ENCODE data around the gene MINDY4B. TPM values are rescaled to one million over a fixed set of nuclear protein-coding genes. Genes with fewer than 3 reads are reported as not detected.

The MINDY4B gene
- total RNA-seq (not detected), polyA plus RNA-seq (not detected)

GRCh38 chr3:150905339-150905738 is at the start of gene MINDY4B:
TSS of gene MINDY4B (minus strand) at chr3:150905439. CDS start at chr3:150905439, 0 bp downstream.
- no peaks in the 10 kb centered on the region for H3K36me3 ChIP-seq (ENCODE audit: insufficient read depth)
- DNase-seq (ENCODE audit: extremely low spot score), result no peak
- no peaks in the 10 kb centered on the region for H3K4me1 ChIP-seq (ENCODE audit: insufficient read depth)
- H3K27ac ChIP-seq (ENCODE audit: low read depth), result no peak within 1 kb of the TSS
- WGBS, result 51% methylated on average over 4 of the region's 4 CpGs
- no peak within 1 kb of the TSS for H3K4me3 ChIP-seq (ENCODE audit: low read depth, low read length)

- no peak overlapping the region for H3K4me3 ChIP-seq (ENCODE audit: low read depth, low read length)
- H3K27ac ChIP-seq (ENCODE audit: low read depth), result no peak overlapping the region
- no peak for DNase-seq (ENCODE audit: extremely low spot score)
- 91% methylated on average over 13 of the region's 13 CpGs for WGBS
- H3K4me1 ChIP-seq (ENCODE audit: insufficient read depth), result no peaks in the 10 kb centered on the region
- no peaks in the 10 kb centered on the region for H3K36me3 ChIP-seq (ENCODE audit: insufficient read depth)
Measured at GRCh38 chr3:150951923-150952322, 46.7 kb upstream of the MINDY4B start.

GRCh38 chr3:150945226-150946032 is 40.2 kb upstream of the MINDY4B start:
- WGBS, result 56% methylated on average over 3 of the region's 3 CpGs
- Histone ChIP-seq H3K36me3 (ENCODE audit: insufficient read depth) (no peaks in the 10 kb centered on the region), H3K4me3 (ENCODE audit: low read depth, low read length) (no peak overlapping the region), H3K27ac (ENCODE audit: low read depth) (no peak overlapping the region), H3K4me1 (ENCODE audit: insufficient read depth) (no peaks in the 10 kb centered on the region)
- DNase-seq (ENCODE audit: extremely low spot score), result no peak

- Histone ChIP-seq H3K4me3 (ENCODE audit: low read depth, low read length) (no peak overlapping the region), H3K27ac (ENCODE audit: low read depth) (no peak overlapping the region), H3K4me1 (ENCODE audit: insufficient read depth) (no peaks in the 10 kb centered on the region), H3K36me3 (ENCODE audit: insufficient read depth) (no peaks in the 10 kb centered on the region)
- WGBS, result 87% methylated on average over 3 of the region's 3 CpGs
- no peak for DNase-seq (ENCODE audit: extremely low spot score)
Measured at GRCh38 chr3:150942221-150942620, 37.0 kb upstream of the MINDY4B start.

- no peaks in the 10 kb centered on the region for H3K36me3 ChIP-seq (ENCODE audit: insufficient read depth)
- DNase-seq (ENCODE audit: extremely low spot score), result no peak
- no peak overlapping the region for H3K4me3 ChIP-seq (ENCODE audit: low read depth, low read length)
- no peak overlapping the region for H3K27ac ChIP-seq (ENCODE audit: low read depth)
- no peaks in the 10 kb centered on the region for H3K4me1 ChIP-seq (ENCODE audit: insufficient read depth)
- WGBS, result 62% methylated on average over 2 of the region's 2 CpGs
Measured at GRCh38 chr3:150936693-150937092, 31.5 kb upstream of the MINDY4B start.

- 27% methylated on average over 1 of the region's 1 CpG for WGBS
- Histone ChIP-seq H3K4me1 (ENCODE audit: insufficient read depth) (no peaks in the 10 kb centered on the region), H3K36me3 (ENCODE audit: insufficient read depth) (no peaks in the 10 kb centered on the region), H3K27ac (ENCODE audit: low read depth) (no peak overlapping the region), H3K4me3 (ENCODE audit: low read depth, low read length) (no peak overlapping the region)
- DNase-seq (ENCODE audit: extremely low spot score), result no peak
Measured at GRCh38 chr3:150933473-150933995, 28.3 kb upstream of the MINDY4B start.

GRCh38 chr3:150931745-150932144 is 26.5 kb upstream of the MINDY4B start:
- no peak for DNase-seq (ENCODE audit: extremely low spot score)
- 63% methylated on average over 1 of the region's 1 CpG for WGBS
- Histone ChIP-seq H3K36me3 (ENCODE audit: insufficient read depth) (no peaks in the 10 kb centered on the region), H3K27ac (ENCODE audit: low read depth) (no peak overlapping the region), H3K4me1 (ENCODE audit: insufficient read depth) (no peaks in the 10 kb centered on the region), H3K4me3 (ENCODE audit: low read depth, low read length) (no peak overlapping the region)

- WGBS, result 70% methylated on average over 3 of the region's 3 CpGs
- Histone ChIP-seq H3K4me1 (ENCODE audit: insufficient read depth) (no peaks in the 10 kb centered on the region), H3K4me3 (ENCODE audit: low read depth, low read length) (no peak overlapping the region), H3K27ac (ENCODE audit: low read depth) (no peak overlapping the region), H3K36me3 (ENCODE audit: insufficient read depth) (no peaks in the 10 kb centered on the region)
- DNase-seq (ENCODE audit: extremely low spot score), result no peak
Measured at GRCh38 chr3:150930839-150931238, 25.6 kb upstream of the MINDY4B start.

- Histone ChIP-seq H3K4me3 (ENCODE audit: low read depth, low read length) (no peak overlapping the region), H3K27ac (ENCODE audit: low read depth) (no peak overlapping the region), H3K4me1 (ENCODE audit: insufficient read depth) (no peaks in the 10 kb centered on the region), H3K36me3 (ENCODE audit: insufficient read depth) (no peaks in the 10 kb centered on the region)
- 94% methylated on average over 1 of the region's 1 CpG for WGBS
- no peak for DNase-seq (ENCODE audit: extremely low spot score)
Measured at GRCh38 chr3:150928234-150928633, 23.0 kb upstream of the MINDY4B start.

GRCh38 chr3:150926328-150926727 is 21.1 kb upstream of the MINDY4B start:
- WGBS, result 83% methylated on average over 7 of the region's 7 CpGs
- H3K4me3 ChIP-seq (ENCODE audit: low read depth, low read length), result no peak overlapping the region
- no peaks in the 10 kb centered on the region for H3K36me3 ChIP-seq (ENCODE audit: insufficient read depth)
- DNase-seq (ENCODE audit: extremely low spot score), result no peak
- H3K27ac ChIP-seq (ENCODE audit: low read depth), result no peak overlapping the region
- H3K4me1 ChIP-seq (ENCODE audit: insufficient read depth), result no peaks in the 10 kb centered on the region

GRCh38 chr3:150925751-150926201 is 20.5 kb upstream of the MINDY4B start:
- DNase-seq (ENCODE audit: extremely low spot score), result no peak
- no peaks in the 10 kb centered on the region for H3K36me3 ChIP-seq (ENCODE audit: insufficient read depth)
- no peak overlapping the region for H3K4me3 ChIP-seq (ENCODE audit: low read depth, low read length)
- H3K27ac ChIP-seq (ENCODE audit: low read depth), result no peak overlapping the region
- WGBS, result 21% methylated on average over 14 of the region's 14 CpGs
- H3K4me1 ChIP-seq (ENCODE audit: insufficient read depth), result no peaks in the 10 kb centered on the region

GRCh38 chr3:150922611-150923010 is 17.4 kb upstream of the MINDY4B start:
- DNase-seq (ENCODE audit: extremely low spot score), result no peak
- WGBS, result 67% methylated on average over 10 of the region's 10 CpGs
- Histone ChIP-seq H3K4me1 (ENCODE audit: insufficient read depth) (no peaks in the 10 kb centered on the region), H3K27ac (ENCODE audit: low read depth) (no peak overlapping the region), H3K36me3 (ENCODE audit: insufficient read depth) (no peaks in the 10 kb centered on the region), H3K4me3 (ENCODE audit: low read depth, low read length) (no peak overlapping the region)

GRCh38 chr3:150921209-150921608 is 16.0 kb upstream of the MINDY4B start:
- DNase-seq (ENCODE audit: extremely low spot score), result no peak
- 78% methylated on average over 4 of the region's 4 CpGs for WGBS
- H3K27ac ChIP-seq (ENCODE audit: low read depth), result no peak overlapping the region
- no peaks in the 10 kb centered on the region for H3K36me3 ChIP-seq (ENCODE audit: insufficient read depth)
- no peak overlapping the region for H3K4me3 ChIP-seq (ENCODE audit: low read depth, low read length)
- no peaks in the 10 kb centered on the region for H3K4me1 ChIP-seq (ENCODE audit: insufficient read depth)

GRCh38 chr3:150920236-150920635 is 15.0 kb upstream of the MINDY4B start:
- Histone ChIP-seq H3K4me3 (ENCODE audit: low read depth, low read length) (no peak overlapping the region), H3K36me3 (ENCODE audit: insufficient read depth) (no peaks in the 10 kb centered on the region), H3K27ac (ENCODE audit: low read depth) (no peak overlapping the region), H3K4me1 (ENCODE audit: insufficient read depth) (no peaks in the 10 kb centered on the region)
- 64% methylated on average over 2 of the region's 2 CpGs for WGBS
- no peak for DNase-seq (ENCODE audit: extremely low spot score)

Measured in urinary bladder (tissue), 4 donors.